DMS153 (cell line): ENCODE data around the gene MPRIP.

Source experiments
- DNase-seq: peaks from one replicate; lab custom pipeline; 2025; lab: John Stamatoyannopoulos, UW

Gene MPRIP

GRCh38 chr17:17108451-17109049 is 66.3 kb downstream of the MPRIP start:
- DNase-seq = peak; percentile 18

- DNase-seq = peak; percentile 40
Measured at GRCh38 chr17:17109256-17109655, 67.0 kb downstream of the MPRIP start.

- peak; percentile 44 for DNase-seq
Measured at GRCh38 chr17:17109907-17110306, 67.7 kb downstream of the MPRIP start.

GRCh38 chr17:17110520-17110919 is 68.3 kb downstream of the MPRIP start:
- no peak for DNase-seq

- DNase-seq = no peak
Measured at GRCh38 chr17:17111401-17112393, 69.4 kb downstream of the MPRIP start.

GRCh38 chr17:17112628-17113200 is 70.5 kb downstream of the MPRIP start:
- no peak for DNase-seq

- no peak for DNase-seq
Measured at GRCh38 chr17:17114592-17115225, 72.5 kb downstream of the MPRIP start.

- DNase-seq = no peak
Measured at GRCh38 chr17:17115620-17116019, 73.4 kb downstream of the MPRIP start.

- no peak for DNase-seq
Measured at GRCh38 chr17:17116406-17116805, 74.1 kb downstream of the MPRIP start.

- DNase-seq = no peak
Measured at GRCh38 chr17:17117923-17118322, 75.7 kb downstream of the MPRIP start.

GRCh38 chr17:17118399-17118798 is 76.1 kb downstream of the MPRIP start:
- DNase-seq = no peak

GRCh38 chr17:17119106-17119505 is 76.8 kb downstream of the MPRIP start:
- DNase-seq = no peak

GRCh38 chr17:17119533-17119932 is 77.3 kb downstream of the MPRIP start:
- DNase-seq = no peak

GRCh38 chr17:17120294-17120693 is 78.0 kb downstream of the MPRIP start:
- no peak for DNase-seq

GRCh38 chr17:17120701-17121100 is 78.4 kb downstream of the MPRIP start:
- DNase-seq = no peak

- DNase-seq = no peak
Measured at GRCh38 chr17:17121162-17121561, 78.9 kb downstream of the MPRIP start.

GRCh38 chr17:17122781-17123483 is 80.7 kb downstream of the MPRIP start:
- no peak for DNase-seq

- DNase-seq = no peak
Measured at GRCh38 chr17:17124341-17124740, 82.1 kb downstream of the MPRIP start.

- no peak for DNase-seq
Measured at GRCh38 chr17:17125136-17126084, 83.2 kb downstream of the MPRIP start.
